HEK293T (cell line): ENCODE data around the gene SCN9A.
A peak's percentile ranks its signal among the peaks of the same experiment; 100 is the strongest.

Experiments
- BHLHE40 ChIP-seq: fragments of 450-650 bp; IDR thresholded peaks from 2 replicates; pipeline ENCODE4 v1.6.1; 2016; ENCODE audit warnings: mild to moderate bottlenecking, moderate library complexity, borderline replicate concordance
- CTBP1 ChIP-seq: fragments of 450-650 bp; IDR thresholded peaks from 2 replicates; pipeline ENCODE4 v1.6.1; 2016; ENCODE audit warnings: borderline replicate concordance
- ELF4 ChIP-seq: fragments of 450-650 bp; IDR thresholded peaks from 2 replicates; pipeline ENCODE4 v1.6.1; 2017; ENCODE audit warnings: antibody characterized with exemption
- FOXA1 ChIP-seq: fragments of 450-650 bp; IDR thresholded peaks from 2 replicates; pipeline ENCODE4 v1.6.1; 2016; ENCODE audit warnings: mild to moderate bottlenecking
- FOXK2 ChIP-seq: fragments of 450-650 bp; IDR thresholded peaks from 2 replicates; pipeline ENCODE4 v1.6.1; 2016; ENCODE audit warnings: mild to moderate bottlenecking
- FOXM1 ChIP-seq: fragments of 450-650 bp; IDR thresholded peaks from 2 replicates; pipeline ENCODE4 v1.6.1; 2017; ENCODE audit warnings: mild to moderate bottlenecking, borderline replicate concordance
- HDGF ChIP-seq: fragments of 450-650 bp; IDR thresholded peaks from 2 replicates; pipeline ENCODE4 v1.6.1; 2017; ENCODE audit warnings: antibody characterized with exemption, borderline replicate concordance
- LEF1 ChIP-seq: fragments of 450-650 bp; IDR thresholded peaks from 2 replicates; pipeline ENCODE4 v1.6.1; 2017; ENCODE audit warnings: mild to moderate bottlenecking, borderline replicate concordance
- NFRKB ChIP-seq: fragments of 450-650 bp; IDR thresholded peaks from 2 replicates; pipeline ENCODE4 v1.6.1; 2016; ENCODE audit warnings: mild to moderate bottlenecking, moderate library complexity
- SP1 ChIP-seq: fragments of 450-650 bp; IDR thresholded peaks from 2 replicates; pipeline ENCODE4 v1.6.1; 2017
- SUZ12 ChIP-seq: fragments of 450-650 bp; IDR thresholded peaks from 2 replicates; pipeline ENCODE4 v1.6.1; 2016; ENCODE audit warnings: mild to moderate bottlenecking
- TARDBP ChIP-seq: fragments of 450-650 bp; IDR thresholded peaks from 2 replicates; pipeline ENCODE4 v1.6.1; 2016
- ZNF384 ChIP-seq: fragments of 450-650 bp; IDR thresholded peaks from 2 replicates; pipeline ENCODE4 v1.6.1; 2016
- TF ChIP-seq, protein P1 (sequence below): fragments of 450-650 bp; IDR thresholded peaks from 2 replicates; pipeline ENCODE4 v1.6.1; 2016

DNA sequence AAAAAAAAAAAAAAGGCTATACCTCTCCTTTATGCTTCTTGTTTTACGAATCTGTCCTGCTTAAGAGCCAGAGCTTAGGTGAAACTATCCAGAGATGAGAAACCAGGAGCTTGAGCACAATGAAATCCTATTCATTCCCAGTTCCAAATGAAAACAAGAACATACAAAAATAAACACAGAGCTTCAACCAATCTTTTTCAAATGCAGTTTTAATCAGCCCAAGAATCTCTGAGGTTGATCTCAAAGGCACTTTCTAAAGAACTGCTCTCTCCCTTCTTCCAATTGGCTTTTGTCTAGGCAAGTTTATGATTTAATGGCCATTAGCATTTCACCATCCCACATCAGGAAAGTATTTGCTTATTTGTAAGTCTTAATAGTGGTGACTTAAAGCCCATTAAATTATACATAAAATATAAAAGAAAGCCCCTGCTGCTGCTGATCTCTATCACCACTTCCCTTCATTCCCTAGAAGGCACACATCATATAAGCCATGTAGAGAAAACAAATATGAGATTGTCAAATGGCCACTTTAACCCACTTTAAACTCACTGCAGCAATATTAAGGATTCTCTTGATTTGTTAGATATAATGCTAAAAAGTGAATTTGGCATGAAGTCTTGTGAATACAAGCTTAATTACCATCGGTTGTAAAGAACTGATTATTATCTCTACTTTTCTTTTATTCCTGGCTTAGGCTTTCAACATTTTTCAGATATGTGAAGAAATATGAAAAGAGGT, 29.3 kb upstream of the SCN9A start:
- TF ChIP-seq, protein P1, sequence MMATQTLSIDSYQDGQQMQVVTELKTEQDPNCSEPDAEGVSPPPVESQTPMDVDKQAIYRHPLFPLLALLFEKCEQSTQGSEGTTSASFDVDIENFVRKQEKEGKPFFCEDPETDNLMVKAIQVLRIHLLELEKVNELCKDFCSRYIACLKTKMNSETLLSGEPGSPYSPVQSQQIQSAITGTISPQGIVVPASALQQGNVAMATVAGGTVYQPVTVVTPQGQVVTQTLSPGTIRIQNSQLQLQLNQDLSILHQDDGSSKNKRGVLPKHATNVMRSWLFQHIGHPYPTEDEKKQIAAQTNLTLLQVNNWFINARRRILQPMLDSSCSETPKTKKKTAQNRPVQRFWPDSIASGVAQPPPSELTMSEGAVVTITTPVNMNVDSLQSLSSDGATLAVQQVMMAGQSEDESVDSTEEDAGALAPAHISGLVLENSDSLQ: 0 out of 2 replicates have a peak, but pooled peaks have one; percentile 20
- TF ChIP-seq ELF4 (no peak), SP1 (no peak), FOXA1 (no peak), BHLHE40 (no peak), HDGF (no peak), FOXM1 (no peak), SUZ12 (no peak), FOXK2 (no peak), CTBP1 (peak; percentile 40; the same call in 1 of the 2 replicates), NFRKB (no peak), ZNF384 (0 out of 2 replicates have a peak, but pooled peaks have one; percentile 14), LEF1 (no peak), TARDBP (no peak)
